Endodermal cell (in vitro differentiated cells): ENCODE measurements around the gene CTNND2. TPM values are rescaled to one million over a fixed set of nuclear protein-coding genes. Genes with fewer than 3 reads are reported as not detected.

ENCODE experiments used
- DNase-seq: peaks from one replicate; pipeline ENCODE4 v3.0.0-alpha.2; 2017
- H3K27ac ChIP-seq: 2 replicates; pipeline ENCODE4 v1.5.1; 2013; ENCODE audit warnings: mild to moderate bottlenecking, low read depth, low read length, moderate library complexity
- H3K27me3 ChIP-seq: 2 replicates; pipeline ENCODE4 v1.6.1; 2013; ENCODE audit warnings: mild to moderate bottlenecking, low read length, moderate library complexity; ENCODE audit not compliant: insufficient read depth, control insufficient read depth, poor library complexity, severe bottlenecking
- H3K36me3 ChIP-seq: 2 replicates; pipeline ENCODE4 v1.7.0; 2013; ENCODE audit warnings: mild to moderate bottlenecking, low read length, moderate library complexity; ENCODE audit not compliant: control insufficient read depth, insufficient read depth
- H3K4me1 ChIP-seq: one replicate; pipeline ENCODE4 v1.7.0; 2013; ENCODE audit warnings: low read length; ENCODE audit not compliant: control insufficient read depth, insufficient read depth
- H3K4me3 ChIP-seq: 2 replicates; pipeline ENCODE4 v1.5.1; 2013; ENCODE audit warnings: mild to moderate bottlenecking, low read length, moderate library complexity
- H3K9ac ChIP-seq: 2 replicates; pipeline ENCODE4 v1.6.1; 2013; ENCODE audit warnings: mild to moderate bottlenecking, low read length, moderate library complexity; ENCODE audit not compliant: poor library complexity, severe bottlenecking; ENCODE audit errors: extremely low read depth
- H3K9me3 ChIP-seq: 2 replicates; pipeline ENCODE4 v1.6.1; 2013; ENCODE audit warnings: mild to moderate bottlenecking, low read length, moderate library complexity; ENCODE audit not compliant: control insufficient read depth
- H3K27ac Mint-ChIP-seq: 2 replicates; pipeline ENCODE4 v1.8.0; 2020; ENCODE audit warnings: mixed read lengths
- H3K27me3 Mint-ChIP-seq: 2 replicates; pipeline ENCODE4 v1.8.0; 2021; ENCODE audit warnings: mild to moderate bottlenecking, mixed read lengths; ENCODE audit not compliant: insufficient read depth
- H3K36me3 Mint-ChIP-seq: 2 replicates; pipeline ENCODE4 v1.8.0; 2020; ENCODE audit warnings: low read depth, mixed read lengths
- H3K4me1 Mint-ChIP-seq: 2 replicates; pipeline ENCODE4 v1.8.0; 2020; ENCODE audit warnings: mixed read lengths
- H3K4me3 Mint-ChIP-seq: 2 replicates; pipeline ENCODE4 v1.8.0; 2020; ENCODE audit warnings: mild to moderate bottlenecking, moderate library complexity, mixed read lengths
- H3K9me3 Mint-ChIP-seq: 2 replicates; pipeline ENCODE4 v1.8.0; 2020; ENCODE audit warnings: mild to moderate bottlenecking, mixed read lengths
- CTCF ChIP-seq: fragments of 200-600 bp; sonication (generic); conservative IDR thresholded peaks from 2 replicates; pipeline ENCODE4 v1.5.0; 2021; ENCODE audit warnings: antibody characterized with exemption, mild to moderate bottlenecking
- WGBS, 2 experiments: methylation state at CpG; one replicate each; pipeline versions ENCODE4 v1.1.5 to v1.1.7; 2013; ENCODE audit warnings: missing lambda C conversion rate in 2 of 2, mixed read lengths in 1 of 2; ENCODE audit not compliant: insufficient coverage in 1 of 2, insufficient read length in 1 of 2; 5-methylcytosine and 5-hydroxymethylcytosine counted together
- total RNA-seq, 2 donors: library from RNA; stranded (reverse); fragmentation: NEBNext Ultra II Directional in 1 of 2; extraction: Animal tissue kit (Norgen Biotek cat#: 25700) in 1 of 2; gene quantifications; 2 replicates in 1 of 2; 3 replicates in 1 of 2; pipeline ENCODE4 v1.2.1, GENCODE V29; 2021

The CTNND2 gene
- total RNA-seq, 2 donors from 2014 or later: 6.5 to 10.3 TPM

GRCh38 chr5:10933121-10933520, 971.1 kb downstream of the CTNND2 start:
- TF ChIP-seq CTCF: no peak
- 79 to 99% methylated on average over 4 of the region's 4 CpGs for WGBS, 2 experiments
- H3K27me3 ChIP-seq: no peaks in the 10 kb centered on the region

GRCh38 chr5:10932426-10932825, 971.8 kb downstream of the CTNND2 start:
- Histone ChIP-seq H3K27me3 (no peaks in the 10 kb centered on the region), H3K4me1 (no peaks in the 10 kb centered on the region), H3K4me3 (no peak overlapping the region), H3K27ac (no peak overlapping the region), H3K36me3 (no peaks in the 10 kb centered on the region), H3K9me3 (peaks cover 11% of the 10 kb centered on the region), H3K9ac (no peak overlapping the region)
- H3K27me3 Mint-ChIP-seq: no peaks in the 10 kb centered on the region
- no peaks in the 10 kb centered on the region for H3K36me3 Mint-ChIP-seq
- no peak for DNase-seq
- H3K27ac Mint-ChIP-seq: no peak overlapping the region
- H3K4me3 Mint-ChIP-seq: no peak overlapping the region
- WGBS, 2 experiments: 100% methylated on average over 1 of the region's 1 CpG; no CpG with 5 or more reads in 1 of the 2 experiments
- TF ChIP-seq CTCF: no peak
- H3K9me3 Mint-ChIP-seq: peaks cover 3% of the 10 kb centered on the region
- H3K4me1 Mint-ChIP-seq: peaks cover 12% of the 10 kb centered on the region

More at GRCh38 chr5:10933121-10933520, 971.1 kb downstream of the CTNND2 start:
- no peak for DNase-seq
- Histone ChIP-seq H3K27ac (no peak overlapping the region), H3K36me3 (no peaks in the 10 kb centered on the region), H3K9me3 (peaks cover 11% of the 10 kb centered on the region), H3K4me1 (no peaks in the 10 kb centered on the region), H3K9ac (no peak overlapping the region), H3K4me3 (no peak overlapping the region)
- Mint-ChIP-seq H3K27ac (no peak overlapping the region), H3K9me3 (peaks cover 3% of the 10 kb centered on the region), H3K4me3 (no peak overlapping the region), H3K27me3 (no peaks in the 10 kb centered on the region), H3K4me1 (peaks cover 12% of the 10 kb centered on the region), H3K36me3 (no peaks in the 10 kb centered on the region)

- H3K4me1 ChIP-seq: no peaks in the 10 kb centered on the region
- no peak overlapping the region for H3K9ac ChIP-seq
- no peak overlapping the region for H3K27ac ChIP-seq
- DNase-seq: no peak
- no peak overlapping the region for H3K27ac Mint-ChIP-seq
- H3K9me3 Mint-ChIP-seq: peaks cover 13% of the 10 kb centered on the region
- H3K36me3 Mint-ChIP-seq: no peaks in the 10 kb centered on the region
- no peak overlapping the region for H3K4me3 ChIP-seq
- peaks cover 1% of the 10 kb centered on the region for H3K27me3 Mint-ChIP-seq
- H3K4me1 Mint-ChIP-seq: peaks cover 6% of the 10 kb centered on the region
- no peaks in the 10 kb centered on the region for H3K36me3 ChIP-seq
- no peak for TF ChIP-seq CTCF
- no peak overlapping the region for H3K4me3 Mint-ChIP-seq
- peaks cover 11% of the 10 kb centered on the region for H3K9me3 ChIP-seq
- no peaks in the 10 kb centered on the region for H3K27me3 ChIP-seq
Measured at GRCh38 chr5:10927608-10928007, 976.6 kb downstream of the CTNND2 start.
